MM.1S (cell line): ENCODE measurements around the gene DCUN1D1.

Experiments
- EZH2 ChIP-seq: fragments of 300-600 bp; sonication (generic); optimal IDR thresholded peaks from 2 replicates; pipeline ENCODE3; 2017; ENCODE audit warnings: low read depth, mild to moderate bottlenecking, antibody characterized with exemption, low read length, mixed read lengths
- EZH2phosphoT487 ChIP-seq: fragments of 300-600 bp; sonication (generic); IDR thresholded peaks from 2 replicates; pipeline ENCODE4 v1.6.1; 2018; ENCODE audit warnings: antibody characterized with exemption, low read length
- TF ChIP-seq, protein P1 (sequence below): fragments of 300-600 bp; sonication (generic); IDR thresholded peaks from 2 replicates; pipeline ENCODE4 v1.5.1; 2016; ENCODE audit warnings: antibody characterized with exemption, low read length, mixed read lengths

DNA sequence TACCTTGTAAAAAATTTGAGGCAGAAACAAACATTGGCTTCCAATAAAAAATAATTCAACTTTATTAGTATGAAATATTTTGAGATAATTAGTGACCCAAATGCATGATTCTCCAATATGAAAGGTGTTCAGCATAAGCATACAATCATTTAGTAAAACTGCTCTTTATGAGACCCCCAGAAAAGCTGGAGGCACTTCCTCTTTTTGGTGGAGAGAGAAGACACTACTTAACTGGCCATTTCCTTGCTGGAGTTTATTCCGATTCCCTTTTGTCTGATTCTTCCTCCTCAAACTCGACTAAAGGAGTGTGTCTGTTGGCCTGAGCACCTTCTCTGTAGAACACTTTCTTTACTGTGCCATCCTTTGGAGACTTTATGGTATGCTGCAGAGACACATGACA is 34.8 kb upstream of the DCUN1D1 start:
- TF ChIP-seq EZH2 (no peak), EZH2phosphoT487 (no peak)
- TF ChIP-seq, protein P1, sequence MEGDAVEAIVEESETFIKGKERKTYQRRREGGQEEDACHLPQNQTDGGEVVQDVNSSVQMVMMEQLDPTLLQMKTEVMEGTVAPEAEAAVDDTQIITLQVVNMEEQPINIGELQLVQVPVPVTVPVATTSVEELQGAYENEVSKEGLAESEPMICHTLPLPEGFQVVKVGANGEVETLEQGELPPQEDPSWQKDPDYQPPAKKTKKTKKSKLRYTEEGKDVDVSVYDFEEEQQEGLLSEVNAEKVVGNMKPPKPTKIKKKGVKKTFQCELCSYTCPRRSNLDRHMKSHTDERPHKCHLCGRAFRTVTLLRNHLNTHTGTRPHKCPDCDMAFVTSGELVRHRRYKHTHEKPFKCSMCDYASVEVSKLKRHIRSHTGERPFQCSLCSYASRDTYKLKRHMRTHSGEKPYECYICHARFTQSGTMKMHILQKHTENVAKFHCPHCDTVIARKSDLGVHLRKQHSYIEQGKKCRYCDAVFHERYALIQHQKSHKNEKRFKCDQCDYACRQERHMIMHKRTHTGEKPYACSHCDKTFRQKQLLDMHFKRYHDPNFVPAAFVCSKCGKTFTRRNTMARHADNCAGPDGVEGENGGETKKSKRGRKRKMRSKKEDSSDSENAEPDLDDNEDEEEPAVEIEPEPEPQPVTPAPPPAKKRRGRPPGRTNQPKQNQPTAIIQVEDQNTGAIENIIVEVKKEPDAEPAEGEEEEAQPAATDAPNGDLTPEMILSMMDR, result no peak
